ENCODE data around the gene COL23A1.

The COL23A1 gene

GRCh38 chr5:178540526-178540925, 49.7 kb downstream of the COL23A1 start:
- POLR2A ChIA-PET (ENCODE audit: low non-redundant PET), result no interaction called here
- CTCF ChIA-PET, result no interaction called here
- no peak for DNase-seq (ENCODE audit: low spot score)
- H3K27ac ChIP-seq, result no peak overlapping the region
- TF ChIP-seq CTCF (conservative IDR thresholded peaks at IDR 0.05; ENCODE audit: low read depth), result no peak

GRCh38 chr5:178538741-178539229, 51.4 kb downstream of the COL23A1 start:
- DNase-seq (ENCODE audit: low spot score), result no peak
- POLR2A ChIA-PET (ENCODE audit: low non-redundant PET), result no interaction called here
- CTCF ChIA-PET, result interaction anchor here (0.6 kb wide), 1 partner anchor 156 kb away, joined by 4 read pairs; no protein-coding TSS in a partner anchor
- no peak for TF ChIP-seq CTCF (conservative IDR thresholded peaks at IDR 0.05; ENCODE audit: low read depth)
- H3K27ac ChIP-seq, result no peak overlapping the region

- H3K27ac ChIP-seq, result no peak overlapping the region
- DNase-seq (ENCODE audit: low spot score), result no peak
- no peak for TF ChIP-seq CTCF (conservative IDR thresholded peaks at IDR 0.05; ENCODE audit: low read depth)
- ChIA-PET CTCF (interaction anchor here (0.6 kb wide), 2 partner anchors 30 to 155 kb away, joined by 4 to 5 read pairs; no protein-coding TSS in a partner anchor), POLR2A (ENCODE audit: low non-redundant PET) (no interaction called here)
These were observed 52.5 kb downstream of the COL23A1 start for GRCh38 chr5:178537467-178538371.

- ChIA-PET CTCF (interaction anchor here (0.6 kb wide), 1 partner anchor 29 kb away, joined by 5 read pairs; no protein-coding TSS in a partner anchor), POLR2A (ENCODE audit: low non-redundant PET) (no interaction called here)
- TF ChIP-seq CTCF (conservative IDR thresholded peaks at IDR 0.05; ENCODE audit: low read depth), result no peak
- H3K27ac ChIP-seq, result no peak overlapping the region
- DNase-seq (ENCODE audit: low spot score), result no peak
These were observed 53.4 kb downstream of the COL23A1 start for GRCh38 chr5:178536541-178537466.

- no peak for DNase-seq (ENCODE audit: low spot score)
- H3K27ac ChIP-seq, result no peak overlapping the region
- CTCF ChIA-PET, result no interaction called here
- POLR2A ChIA-PET (ENCODE audit: low non-redundant PET), result no interaction called here
- no peak for TF ChIP-seq CTCF (conservative IDR thresholded peaks at IDR 0.05; ENCODE audit: low read depth)
These were observed 54.7 kb downstream of the COL23A1 start for GRCh38 chr5:178535299-178536175.
